ENCODE data around the gene HDAC10.
A peak's percentile ranks its signal among the peaks of the same experiment; 100 is the strongest.
"Not testable (repeated sequence)": the region's sequence is repeated elsewhere in the genome, so short reads cannot be mapped to it uniquely, and the experiment has no call there.

Gene HDAC10

GRCh38 chr22:50284479-50284878 is 33.4 kb upstream of the HDAC10 start:
- no peak for DNase-seq

- DNase-seq: no peak
These were observed 32.8 kb upstream of the HDAC10 start for GRCh38 chr22:50283821-50284220.

- no peak for DNase-seq
These were observed 31.5 kb upstream of the HDAC10 start for GRCh38 chr22:50282361-50283155.

- DNase-seq: no peak
These were observed 30.9 kb upstream of the HDAC10 start for GRCh38 chr22:50281957-50282356.

- DNase-seq: no peak
These were observed 30.3 kb upstream of the HDAC10 start for GRCh38 chr22:50281384-50281760.

DNA sequence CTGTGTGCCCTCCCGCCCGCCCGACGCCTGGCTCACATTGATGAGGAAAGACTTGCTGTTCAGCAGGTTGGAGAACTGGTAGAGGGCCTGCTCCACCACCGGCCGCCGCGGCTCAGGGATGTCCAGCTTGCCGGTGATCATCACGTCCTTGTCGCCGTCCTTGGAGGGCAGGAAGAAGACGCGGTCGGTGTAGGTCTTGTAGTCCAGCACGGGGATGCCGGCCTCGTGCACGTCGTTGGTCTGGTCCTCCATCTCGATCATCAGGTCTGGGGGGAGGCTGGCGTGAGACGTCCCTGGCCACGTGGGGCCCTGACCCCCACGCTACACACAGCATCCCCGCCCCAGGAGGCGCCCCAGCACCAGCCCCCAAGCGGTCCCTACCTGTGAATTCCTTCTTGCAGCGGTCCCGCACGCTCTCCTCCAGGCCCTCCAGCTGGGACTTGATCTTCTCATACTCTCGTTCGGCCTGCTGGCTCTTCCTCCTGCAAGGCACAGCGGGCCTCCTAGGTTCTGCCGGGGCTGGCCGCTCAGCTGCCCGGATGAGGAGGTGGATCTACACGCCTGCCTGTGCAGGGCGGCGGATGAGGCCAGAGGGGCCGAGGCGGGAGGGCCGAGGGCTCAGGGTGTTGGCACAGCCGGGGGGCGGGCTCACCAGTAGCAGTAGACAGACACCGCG is 29.8 kb upstream of the HDAC10 start:
- DNase-seq: no peak

DNA sequence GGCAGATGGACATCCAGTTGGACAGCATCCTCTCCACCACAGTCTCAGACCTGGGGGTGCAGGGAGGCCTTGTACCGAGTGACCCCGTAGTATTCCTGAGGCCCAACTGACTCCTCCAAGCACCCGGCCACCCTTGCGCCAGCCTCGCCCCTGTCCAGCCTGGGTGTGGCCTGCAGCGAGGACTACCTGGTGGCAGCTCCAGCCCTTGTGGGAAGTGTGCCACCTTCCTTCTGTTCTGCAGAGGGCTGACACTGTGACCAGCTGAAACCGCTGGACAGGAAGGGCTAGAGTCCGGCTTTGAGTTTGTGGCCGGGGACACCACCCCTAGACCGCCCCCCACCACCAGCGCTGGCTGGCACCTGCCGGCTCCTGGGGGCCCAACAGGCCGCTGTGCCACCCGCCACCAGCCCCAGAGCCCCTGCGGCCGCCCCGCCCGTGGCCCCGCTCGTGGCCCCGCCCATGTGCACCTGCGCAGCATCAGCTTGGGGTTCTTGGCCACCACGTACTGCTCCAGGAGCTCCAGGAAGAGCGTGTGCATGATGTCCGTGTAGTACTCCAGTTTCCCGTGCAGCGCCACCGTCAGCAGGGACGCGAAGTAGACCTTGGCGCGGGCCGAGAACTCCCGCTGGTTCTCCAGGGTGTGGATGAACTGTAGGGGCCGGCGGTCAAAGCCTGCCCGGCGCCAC is 29.1 kb upstream of the HDAC10 start:
- no peak for DNase-seq

DNA sequence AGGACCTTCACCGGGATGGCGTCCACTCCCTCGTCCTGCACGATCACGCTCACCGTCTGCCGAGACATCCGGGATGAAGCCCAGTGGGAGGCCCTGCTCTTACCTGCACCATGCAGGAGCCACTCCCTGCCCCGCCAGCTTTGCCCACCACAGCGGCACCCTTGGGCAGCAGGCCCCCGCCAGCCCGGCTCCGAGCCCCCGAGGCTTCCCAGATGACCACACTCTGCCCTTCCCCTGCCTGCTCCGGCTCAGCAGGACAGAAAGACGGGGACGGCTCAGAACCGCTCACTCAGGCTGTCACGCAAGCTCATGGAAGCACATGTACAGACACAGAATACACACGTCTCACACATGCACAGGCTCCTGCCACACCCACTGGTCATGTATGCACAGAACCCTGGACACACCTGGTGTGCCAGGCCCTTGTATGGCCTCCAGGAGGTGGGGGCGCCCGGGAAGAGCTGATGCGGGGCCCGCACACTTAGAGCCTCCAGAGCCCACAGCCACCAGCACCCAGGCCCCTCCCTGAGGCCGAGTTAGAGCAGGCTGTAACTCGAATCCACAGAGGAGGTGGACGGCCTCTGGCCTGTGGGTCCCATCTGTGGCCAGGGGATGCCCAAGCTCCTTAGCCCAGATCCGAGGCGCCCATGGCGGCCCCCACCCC is 28.0 kb upstream of the HDAC10 start:
- DNase-seq: no peak

DNA sequence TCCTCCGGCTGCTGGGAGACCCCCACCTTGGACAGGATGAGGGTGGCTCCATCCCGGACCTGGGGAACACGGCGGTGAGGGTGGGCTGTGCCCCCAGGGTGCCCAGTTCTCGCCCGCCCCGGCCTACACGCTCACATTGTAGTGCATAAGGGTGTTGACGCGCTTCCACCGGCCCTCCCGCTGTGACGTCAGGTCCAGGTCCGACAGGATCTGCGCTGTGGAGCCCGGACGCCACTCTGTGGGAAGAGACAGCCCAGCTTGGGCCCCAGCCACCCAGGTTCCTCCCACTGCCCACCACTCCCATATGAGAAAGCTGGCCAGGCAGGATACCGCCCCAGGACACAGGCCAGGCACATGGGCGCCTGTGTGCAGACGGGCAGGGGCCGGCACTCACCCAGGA is 27.4 kb upstream of the HDAC10 start:
- DNase-seq: no peak

DNA sequence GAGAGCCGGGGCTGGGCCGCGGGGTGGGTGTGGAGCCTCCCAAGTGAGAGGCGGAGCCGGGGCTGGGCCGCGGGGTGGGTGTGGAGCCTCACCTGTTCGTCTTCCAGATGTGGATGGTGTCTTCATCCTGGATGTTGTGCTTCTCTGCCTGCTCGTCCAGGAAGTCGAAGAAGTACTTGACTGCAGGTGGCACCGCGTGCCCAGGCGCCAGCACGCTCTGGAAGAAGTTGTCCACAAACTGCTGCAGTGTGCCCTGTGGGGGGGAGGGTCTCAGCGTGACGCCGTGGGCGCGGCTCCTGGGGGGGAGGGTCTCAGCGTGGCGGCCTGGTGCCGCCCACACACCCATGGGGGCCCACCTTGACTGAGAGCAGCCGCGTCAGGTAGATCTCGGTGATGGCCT is 26.7 kb upstream of the HDAC10 start:
- no peak for DNase-seq

DNA sequence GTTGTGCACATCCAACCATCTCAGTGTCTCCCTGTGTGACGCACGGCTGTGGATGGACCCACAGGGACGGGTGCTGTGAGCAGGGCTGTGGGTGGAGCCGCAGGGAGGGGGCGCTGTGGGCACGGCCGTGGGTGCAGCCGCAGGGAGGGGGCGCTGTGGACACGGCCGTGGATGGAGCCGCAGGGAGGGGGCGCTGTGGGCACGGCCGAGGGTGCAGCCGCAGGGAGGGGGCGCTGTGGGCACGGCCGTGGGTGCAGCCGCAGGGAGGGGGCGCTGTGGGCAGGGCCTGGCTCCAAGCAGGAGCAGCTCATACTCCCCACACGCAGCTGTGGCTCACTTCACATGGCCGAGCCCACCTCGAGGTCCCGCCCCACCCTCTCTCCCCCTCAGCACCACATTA is 25.1 kb upstream of the HDAC10 start:
- peak; percentile 63 for DNase-seq

DNA sequence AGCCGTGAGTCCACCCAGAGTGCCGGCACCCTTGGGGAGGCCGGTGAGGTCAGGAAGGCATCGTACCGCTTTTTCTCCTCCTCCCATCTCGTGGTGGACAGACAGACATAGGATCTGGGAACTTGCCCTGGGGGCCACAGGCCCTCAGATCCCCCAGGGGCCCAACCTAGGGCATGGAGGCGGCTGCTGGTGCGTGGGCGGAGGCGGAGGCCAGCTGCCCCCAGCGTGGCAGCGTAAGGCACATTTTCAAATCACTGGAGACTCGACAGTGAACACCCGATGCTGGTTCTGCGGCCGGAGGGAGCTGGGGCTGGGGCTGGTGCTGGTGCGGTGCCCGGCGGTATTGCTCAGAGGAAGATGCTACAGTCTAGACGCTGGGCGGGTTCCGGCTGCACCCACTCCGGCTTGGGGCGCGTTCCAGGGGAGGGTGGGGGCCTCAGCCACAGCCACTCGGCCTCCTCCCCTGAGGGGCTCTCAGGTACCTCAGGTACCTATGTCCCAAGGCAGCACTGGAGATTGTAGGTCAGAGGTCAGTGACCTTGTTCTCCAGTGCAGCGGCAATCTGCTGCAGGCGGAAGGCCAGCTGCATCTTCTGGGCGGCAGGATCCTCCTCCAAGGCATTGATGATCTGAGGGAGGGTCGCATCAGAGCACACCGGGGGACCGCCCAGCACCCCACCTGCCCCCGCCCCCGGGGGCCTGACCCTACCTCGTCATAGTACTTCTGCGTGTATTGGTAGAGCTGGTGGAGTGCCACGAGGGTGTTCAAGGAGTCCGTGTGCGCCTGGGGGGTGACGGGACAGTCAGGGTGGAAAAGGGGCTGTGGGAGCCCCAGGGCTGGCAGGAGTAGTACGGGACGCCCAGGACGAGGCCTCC is 24.4 kb upstream of the HDAC10 start:
- no peak for DNase-seq

GRCh38 chr22:50274771-50275170 is 23.7 kb upstream of the HDAC10 start:
- DNase-seq: no peak

GRCh38 chr22:50274311-50274710 is 23.2 kb upstream of the HDAC10 start:
- DNase-seq: peak; percentile 53

GRCh38 chr22:50273781-50274180 is 22.7 kb upstream of the HDAC10 start:
- DNase-seq: not testable (repeated sequence)

GRCh38 chr22:50273352-50273751 is 22.3 kb upstream of the HDAC10 start:
- DNase-seq: not testable (repeated sequence)

DNA sequence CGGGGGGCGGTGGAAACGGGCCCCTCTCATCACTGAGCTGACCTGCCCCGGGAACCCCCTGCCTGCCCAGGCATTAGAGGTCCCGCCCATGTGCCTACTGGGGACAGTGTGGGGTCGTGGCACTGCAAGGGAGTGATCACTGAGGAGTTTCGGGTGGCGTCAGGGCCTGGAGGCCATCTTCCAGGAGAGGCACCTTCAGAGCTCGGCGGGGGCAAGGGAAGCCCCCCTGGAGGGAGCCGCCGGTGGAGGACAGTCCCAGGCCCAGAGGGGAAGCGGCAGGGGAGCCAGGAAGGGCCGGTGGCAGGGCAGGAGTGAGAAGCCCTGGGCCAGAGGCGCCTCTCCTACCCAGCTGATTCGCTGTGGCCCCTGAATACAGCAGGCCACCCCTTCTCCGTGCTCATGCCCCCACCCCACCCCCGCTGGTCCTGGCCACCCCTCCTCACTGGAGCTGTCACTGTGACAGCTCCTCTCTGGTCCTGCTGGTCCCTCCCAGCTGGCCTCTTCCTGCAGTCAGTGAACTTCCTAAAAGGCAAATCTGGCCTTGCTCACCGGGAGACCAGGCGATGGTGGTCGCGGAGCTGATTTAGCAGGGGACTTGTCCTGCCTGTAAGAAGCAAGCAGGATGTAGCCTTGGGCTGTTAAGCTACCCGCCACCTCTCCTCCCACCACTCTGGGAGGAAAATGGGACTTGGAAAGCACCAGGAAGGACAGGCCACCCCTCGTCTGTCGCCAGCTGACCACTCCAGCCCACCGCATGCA is 21.2 kb upstream of the HDAC10 start:
- no peak for DNase-seq

DNA sequence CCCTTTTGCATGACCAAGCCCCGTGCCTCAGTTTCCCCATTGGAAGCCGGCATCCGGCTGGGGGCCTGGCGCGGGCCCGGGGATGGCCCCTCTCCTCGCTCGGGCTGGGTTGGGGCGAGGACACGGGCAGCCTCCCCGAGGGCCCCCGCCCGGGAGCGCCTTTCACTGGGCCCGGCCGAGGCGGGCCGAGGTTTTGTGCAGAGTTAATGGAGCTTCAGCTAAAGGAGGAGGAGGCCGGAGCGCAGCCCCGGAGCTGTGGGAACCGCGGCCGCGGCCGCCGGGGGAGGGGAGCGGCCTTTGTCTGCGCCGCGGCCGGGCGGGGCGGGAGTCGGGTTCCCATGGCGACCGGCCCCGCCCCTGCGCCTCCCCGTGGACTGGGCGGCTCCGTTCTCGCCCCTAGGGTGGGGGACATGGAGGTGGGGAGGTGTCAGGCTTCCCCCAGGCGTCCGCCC is 20.5 kb upstream of the HDAC10 start:
- DNase-seq: peak; percentile 57

GRCh38 chr22:50270666-50271394 is 19.8 kb upstream of the HDAC10 start:
- peak; percentile 53 for DNase-seq

GRCh38 chr22:50269970-50270665 is 19.1 kb upstream of the HDAC10 start, which contains the start of gene MAPK11:
Gene MAPK11 (minus strand): TSS chr22:50270380. CDS start chr22:50270292, 88 bp downstream.
- DNase-seq: peak; percentile 37
